CD4-positive, CD25-positive, alpha-beta regulatory T cell (primary cell): Measurements from ENCODE around the gene STOML1. TPM values are rescaled to one million over a fixed set of nuclear protein-coding genes. Genes with fewer than 3 reads are reported as not detected.

Source experiments
- ATAC-seq, 2 donors: fragments of 150-1000 bp; cut with Tn5 transposase; one replicate each; pipeline ENCODE4 v1.10.0; 2021; ENCODE audit warnings: low read depth in 2 of 2, moderate number of reproducible peaks in 2 of 2, moderate library complexity in 1 of 2
- DNase-seq, 3 donors: peaks; one replicate each; pipeline versions ENCODE4 v3.0.0 to v3.0.0-alpha.2; 2012 to 2022; ENCODE audit warnings: mixed read lengths in 1 of 3
- H3K27ac ChIP-seq: one replicate; pipeline ENCODE4 v1.7.0; 2013; ENCODE audit warnings: mild to moderate bottlenecking, low read length; ENCODE audit not compliant: insufficient read depth, poor library complexity, severe bottlenecking
- H3K27me3 ChIP-seq: one replicate; pipeline ENCODE4 v1.7.0; 2013; ENCODE audit warnings: low read length; ENCODE audit not compliant: control insufficient read depth, insufficient read depth
- H3K36me3 ChIP-seq: one replicate; pipeline ENCODE4 v1.7.0; 2013; ENCODE audit warnings: mild to moderate bottlenecking, low read length, moderate library complexity; ENCODE audit not compliant: control insufficient read depth, insufficient read depth
- H3K4me1 ChIP-seq: 2 replicates; pipeline ENCODE4 v1.7.0; 2013; ENCODE audit warnings: mild to moderate bottlenecking, low read length; ENCODE audit not compliant: insufficient read depth, control insufficient read depth, poor library complexity, severe bottlenecking
- H3K4me3 ChIP-seq: one replicate; pipeline ENCODE4 v1.7.0; 2013; ENCODE audit warnings: low read depth, mild to moderate bottlenecking, low read length, moderate library complexity
- H3K9me3 ChIP-seq, 2 experiments: 1 replicate in 1 of 2; 2 replicates in 1 of 2; pipeline ENCODE4 v1.7.0; 2013; ENCODE audit warnings: low read length in 2 of 2, mild to moderate bottlenecking in 1 of 2, moderate library complexity in 1 of 2; ENCODE audit not compliant: control insufficient read depth in 2 of 2
- H3K27ac Mint-ChIP-seq, 3 donors: one replicate each; pipeline ENCODE4 v1.8.0; 2020 to 2022; ENCODE audit warnings: mild to moderate bottlenecking in 3 of 3, mixed read lengths in 3 of 3, moderate library complexity in 2 of 3
- H3K27me3 Mint-ChIP-seq: one replicate; pipeline ENCODE4 v1.8.0; 2022; ENCODE audit warnings: mild to moderate bottlenecking, mixed read lengths
- H3K36me3 Mint-ChIP-seq: one replicate; pipeline ENCODE4 v1.8.0; 2020; ENCODE audit warnings: mixed read lengths
- H3K4me1 Mint-ChIP-seq, 4 donors: one replicate each; pipeline ENCODE4 v1.8.0; 2020 to 2022; ENCODE audit warnings: mixed read lengths in 4 of 4, mild to moderate bottlenecking in 1 of 4
- H3K4me3 Mint-ChIP-seq, 4 donors: one replicate each; pipeline ENCODE4 v1.8.0; 2020 to 2022; ENCODE audit warnings: mild to moderate bottlenecking in 4 of 4, mixed read lengths in 4 of 4, moderate library complexity in 3 of 4
- H3K9me3 Mint-ChIP-seq, 7 donors: one replicate each; pipeline ENCODE4 v1.8.0; 2020 to 2022; ENCODE audit warnings: mixed read lengths in 7 of 7, mild to moderate bottlenecking in 3 of 7, moderate library complexity in 2 of 7
- polyA plus RNA-seq, 4 donors: library from polyadenylated mRNA; unstranded; fragments of 300-500 nt; fragmentation: Illumina TruSeq; gene quantifications; one replicate each; pipeline ENCODE4 v1.2.3, GENCODE V29; 2021
- total RNA-seq: library from RNA; stranded (reverse); gene quantifications from one replicate; pipeline ENCODE4 v1.2.3, GENCODE V29; 2022

The STOML1 gene
- total and polyA plus RNA-seq, 5 donors from 2014 or later, result 5.9 to 11.4 (median 9.7) TPM

GRCh38 chr15:73955326-73955725, 36.8 kb downstream of the STOML1 start:
- no peaks in the 10 kb centered on the region for H3K27me3 Mint-ChIP-seq
- ATAC-seq (no peak), DNase-seq (no peak)
- no peaks in the 10 kb centered on the region for H3K36me3 Mint-ChIP-seq
- Histone ChIP-seq H3K27me3 (no peaks in the 10 kb centered on the region), H3K9me3 (no peaks in the 10 kb centered on the region), H3K4me3 (no peak overlapping the region), H3K27ac (no peak overlapping the region), H3K4me1 (peaks cover 29% of the 10 kb centered on the region), H3K36me3 (no peaks in the 10 kb centered on the region)
- H3K4me3 Mint-ChIP-seq, result no peak overlapping the region
- H3K9me3 Mint-ChIP-seq, result no peaks in the 10 kb centered on the region
- peak overlapping the region in 1 of 3 donors; percentile 69 for H3K27ac Mint-ChIP-seq
- H3K4me1 Mint-ChIP-seq, result peaks cover 0 to 40% (median 28%) of the 10 kb centered on the region in 4 donors

DNA sequence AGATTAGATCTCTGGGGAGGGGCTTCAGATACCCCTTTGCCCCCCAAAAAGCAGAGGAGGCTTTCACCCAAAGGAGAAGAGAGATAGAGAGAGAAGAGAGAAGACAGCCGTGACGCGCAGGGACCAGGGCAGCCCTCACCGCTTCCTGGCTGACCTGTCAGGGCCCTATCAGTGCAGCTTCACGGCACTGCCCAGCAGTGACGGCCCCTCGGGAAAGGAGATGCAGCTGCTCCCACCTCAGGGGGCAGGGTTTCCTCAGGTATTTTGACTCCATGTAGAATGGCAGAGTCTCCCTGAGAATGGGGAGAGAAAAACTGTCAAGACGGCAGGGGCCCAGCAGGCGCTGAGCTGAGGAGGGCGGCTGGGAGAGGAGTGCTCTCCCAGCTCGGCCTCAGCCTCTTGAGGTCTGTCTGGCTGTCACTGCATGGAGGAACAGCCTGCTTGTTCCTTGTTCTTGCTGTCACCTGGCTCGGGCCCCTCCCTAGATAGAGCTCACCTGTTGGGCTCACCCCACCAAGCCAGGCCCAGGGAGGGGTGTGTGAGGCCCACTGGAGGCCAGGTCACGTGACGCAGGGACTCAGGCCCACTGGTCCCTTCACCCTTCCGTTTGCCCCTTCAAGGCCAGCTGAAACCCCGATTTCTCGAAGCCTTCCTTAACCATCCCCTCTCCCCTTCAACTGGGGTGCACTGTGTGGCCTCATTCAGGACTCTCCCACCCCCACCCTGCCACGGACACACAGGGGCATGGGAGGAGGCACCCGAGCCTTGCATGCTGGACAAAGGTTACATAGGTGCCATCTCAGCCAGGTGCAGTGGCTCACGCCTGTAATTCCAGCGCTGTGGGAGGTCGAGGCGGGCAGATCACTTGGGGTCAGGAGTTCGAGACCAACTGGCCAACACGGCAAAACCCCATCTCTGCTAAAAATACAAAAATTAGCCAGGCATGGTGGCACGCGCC, 37.6 kb downstream of the STOML1 start:
- no peak overlapping the region for H3K27ac ChIP-seq
- H3K27me3 ChIP-seq, result no peaks in the 10 kb centered on the region
- no peaks in the 10 kb centered on the region for H3K36me3 Mint-ChIP-seq
- peaks cover 20% of the 10 kb centered on the region for H3K4me1 ChIP-seq
- H3K4me3 Mint-ChIP-seq, result no peak overlapping the region
- H3K4me1 Mint-ChIP-seq, result peaks cover 0 to 34% (median 24%) of the 10 kb centered on the region in 4 donors
- H3K4me3 ChIP-seq, result no peak overlapping the region
- H3K9me3 ChIP-seq, result no peaks in the 10 kb centered on the region
- DNase-seq (no peak), ATAC-seq (no peak)
- no peaks in the 10 kb centered on the region for H3K9me3 Mint-ChIP-seq
- H3K27me3 Mint-ChIP-seq, result no peaks in the 10 kb centered on the region
- H3K36me3 ChIP-seq, result no peaks in the 10 kb centered on the region
- peak overlapping the region; percentile 14 to 83 (median 35) for H3K27ac Mint-ChIP-seq

- H3K4me1 Mint-ChIP-seq, result peaks cover 0 to 23% (median 14%) of the 10 kb centered on the region in 4 donors
- no peaks in the 10 kb centered on the region for H3K9me3 ChIP-seq
- no peaks in the 10 kb centered on the region for H3K36me3 ChIP-seq
- H3K4me3 Mint-ChIP-seq, result no peak overlapping the region
- H3K4me1 ChIP-seq, result peaks cover 7% of the 10 kb centered on the region
- H3K4me3 ChIP-seq, result no peak overlapping the region
- peak overlapping the region in 1 of 3 donors; percentile 83 for H3K27ac Mint-ChIP-seq
- no peaks in the 10 kb centered on the region for H3K36me3 Mint-ChIP-seq
- ATAC-seq, result no peak
- no peak for DNase-seq
- no peak overlapping the region for H3K27ac ChIP-seq
- H3K27me3 Mint-ChIP-seq, result no peaks in the 10 kb centered on the region
- H3K27me3 ChIP-seq, result no peaks in the 10 kb centered on the region
- H3K9me3 Mint-ChIP-seq, result no peaks in the 10 kb centered on the region
These were observed 39.0 kb downstream of the STOML1 start for GRCh38 chr15:73952913-73953750.

GRCh38 chr15:73952171-73952912, 39.8 kb downstream of the STOML1 start:
- DNase-seq (no peak), ATAC-seq (no peak)
- Histone ChIP-seq H3K9me3 (no peaks in the 10 kb centered on the region), H3K27me3 (no peaks in the 10 kb centered on the region), H3K36me3 (no peaks in the 10 kb centered on the region), H3K4me3 (no peak overlapping the region), H3K27ac (no peak overlapping the region), H3K4me1 (peaks cover 7% of the 10 kb centered on the region)
- Mint-ChIP-seq H3K27me3 (no peaks in the 10 kb centered on the region), H3K36me3 (no peaks in the 10 kb centered on the region), H3K9me3 (no peaks in the 10 kb centered on the region), H3K4me1 (peaks cover 0 to 15% (median 9%) of the 10 kb centered on the region in 4 donors), H3K27ac (peak overlapping the region in 1 of 3 donors; percentile 38), H3K4me3 (peak overlapping the region in 1 of 4 donors; percentile 47)

DNA sequence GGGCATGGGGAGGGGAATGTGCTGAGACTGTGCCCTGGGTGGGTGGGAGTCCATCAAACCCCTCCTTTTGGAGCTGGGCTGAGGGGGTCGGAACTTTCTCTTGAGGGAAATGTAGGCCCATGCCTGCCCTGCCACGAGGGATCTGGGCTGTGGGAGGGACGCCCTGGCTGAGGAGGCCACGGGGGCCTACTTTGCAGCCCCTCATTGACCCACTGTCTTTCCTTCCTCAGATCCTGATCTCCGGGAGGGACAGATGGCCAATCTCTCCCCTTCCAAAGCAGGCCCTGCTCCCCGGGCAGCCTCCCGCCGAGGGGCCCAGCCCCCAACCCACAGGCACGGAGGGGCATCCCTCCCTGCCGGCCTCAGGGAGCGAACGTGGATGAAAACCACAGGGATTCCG, 40.5 kb downstream of the STOML1 start:
- Mint-ChIP-seq H3K27me3 (no peaks in the 10 kb centered on the region), H3K36me3 (no peaks in the 10 kb centered on the region), H3K4me3 (no peak overlapping the region), H3K27ac (peak overlapping the region in 2 of 3 donors; percentile 91 to 94), H3K9me3 (no peaks in the 10 kb centered on the region), H3K4me1 (peaks cover 0 to 12% (median 6%) of the 10 kb centered on the region in 4 donors)
- no peak overlapping the region for H3K27ac ChIP-seq
- H3K27me3 ChIP-seq, result no peaks in the 10 kb centered on the region
- H3K4me1 ChIP-seq, result peaks cover 7% of the 10 kb centered on the region
- H3K9me3 ChIP-seq, result no peaks in the 10 kb centered on the region
- no peak overlapping the region for H3K4me3 ChIP-seq
- H3K36me3 ChIP-seq, result no peaks in the 10 kb centered on the region
- ATAC-seq (no peak), DNase-seq (no peak)

DNA sequence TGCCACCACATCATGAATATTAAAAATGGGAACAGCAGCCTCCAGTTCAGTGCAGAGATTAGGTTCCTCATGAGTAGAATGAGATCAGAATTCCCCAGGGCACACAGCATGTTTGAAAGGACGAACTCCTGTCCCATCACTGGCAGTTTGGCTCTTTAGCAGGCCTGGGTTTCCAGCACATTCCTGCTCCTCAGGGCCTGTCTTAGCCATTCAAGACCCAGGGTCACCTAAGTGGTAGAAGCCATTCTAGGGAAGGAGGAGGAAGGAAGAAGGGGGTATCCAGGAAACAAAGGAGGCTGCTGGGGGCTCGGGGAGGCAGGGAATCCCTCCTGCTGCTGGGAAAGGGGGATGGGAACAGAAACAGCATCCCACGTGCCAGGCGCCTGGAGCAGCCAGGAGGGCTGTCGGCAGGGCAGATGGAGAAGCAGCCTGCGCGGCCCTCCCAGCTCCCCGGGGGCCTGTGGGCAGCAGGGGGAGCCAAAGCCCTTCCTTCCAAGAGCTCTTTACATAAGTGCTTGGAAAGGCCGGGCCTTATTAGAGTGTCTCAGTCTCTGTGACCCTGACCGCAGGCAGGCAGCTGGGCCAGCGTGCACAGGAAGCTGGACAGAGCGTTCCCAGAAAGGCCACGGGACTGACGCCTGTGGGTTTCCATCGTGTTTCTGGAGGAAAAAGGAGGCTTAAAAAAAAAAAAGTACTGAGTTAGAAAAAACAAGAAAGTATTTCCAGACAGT, 41.1 kb downstream of the STOML1 start:
- no peaks in the 10 kb centered on the region for H3K27me3 ChIP-seq
- ATAC-seq, result peak; percentile 78 to 79
- H3K36me3 Mint-ChIP-seq, result no peaks in the 10 kb centered on the region
- no peaks in the 10 kb centered on the region for H3K27me3 Mint-ChIP-seq
- H3K4me1 Mint-ChIP-seq, result peaks cover 0 to 12% (median 8%) of the 10 kb centered on the region in 4 donors
- no peaks in the 10 kb centered on the region for H3K9me3 Mint-ChIP-seq
- peak overlapping the region in 1 of 4 donors; percentile 39 for H3K4me3 Mint-ChIP-seq
- peaks cover 7% of the 10 kb centered on the region for H3K4me1 ChIP-seq
- peak overlapping the region in 2 of 3 donors; percentile 91 to 94 for H3K27ac Mint-ChIP-seq
- H3K4me3 ChIP-seq, result no peak overlapping the region
- H3K27ac ChIP-seq, result no peak overlapping the region
- H3K36me3 ChIP-seq, result no peaks in the 10 kb centered on the region
- DNase-seq, result peak; percentile 51 to 77 (median 66)
- no peaks in the 10 kb centered on the region for H3K9me3 ChIP-seq

DNA sequence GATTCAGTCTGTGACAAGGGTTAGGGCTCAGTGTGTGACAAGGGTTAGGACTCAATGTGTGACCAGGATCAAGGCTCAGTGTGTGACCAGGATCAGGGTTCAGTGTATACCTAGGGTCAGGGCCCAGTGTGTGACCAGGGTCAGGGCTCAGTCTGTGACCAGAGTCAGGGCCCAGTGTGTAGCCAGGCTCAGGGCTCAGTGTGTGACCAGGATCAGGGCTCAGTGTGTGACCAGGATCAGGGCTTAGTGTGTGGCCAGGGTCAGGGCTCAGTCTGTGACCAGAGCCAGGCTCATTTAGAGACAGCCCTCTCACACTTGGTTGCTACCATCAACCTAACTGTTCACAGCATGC, 41.6 kb downstream of the STOML1 start:
- no peaks in the 10 kb centered on the region for H3K36me3 ChIP-seq
- no peak overlapping the region for H3K4me3 Mint-ChIP-seq
- peak overlapping the region in 2 of 3 donors; percentile 91 to 94 for H3K27ac Mint-ChIP-seq
- no peaks in the 10 kb centered on the region for H3K27me3 ChIP-seq
- no peaks in the 10 kb centered on the region for H3K9me3 Mint-ChIP-seq
- peaks cover 7% of the 10 kb centered on the region for H3K4me1 ChIP-seq
- H3K9me3 ChIP-seq, result no peaks in the 10 kb centered on the region
- DNase-seq (no peak), ATAC-seq (no peak)
- H3K27me3 Mint-ChIP-seq, result no peaks in the 10 kb centered on the region
- no peak overlapping the region for H3K4me3 ChIP-seq
- H3K36me3 Mint-ChIP-seq, result no peaks in the 10 kb centered on the region
- no peak overlapping the region for H3K27ac ChIP-seq
- H3K4me1 Mint-ChIP-seq, result peaks cover 0 to 14% (median 9%) of the 10 kb centered on the region in 4 donors
